Measurements from ENCODE around the gene DLG4.
A peak's percentile ranks its signal among the peaks of the same experiment; 100 is the strongest.

DLG4 gene

GRCh38 chr17:7139400-7139799, 80.2 kb downstream of the DLG4 start:
- no peak overlapping the region for H3K9ac ChIP-seq
- no peaks in the 10 kb centered on the region for H3K27me3 ChIP-seq (ENCODE audit: control insufficient read depth, insufficient read depth, low read length)
- H3K36me3 ChIP-seq (ENCODE audit: control insufficient read depth, insufficient read depth, low read length) = no peaks in the 10 kb centered on the region
- no peaks in the 10 kb centered on the region for H3K9me3 ChIP-seq (ENCODE audit: control insufficient read depth, low read length)
- peak overlapping the region; percentile 29 for H3K27ac ChIP-seq
- peaks cover 41% of the 10 kb centered on the region for H3K4me1 ChIP-seq
- no peak overlapping the region for H3K4me3 ChIP-seq (ENCODE audit: low read depth, low read length)
- TF ChIP-seq CTCF (IDR thresholded peaks at IDR 0.05) = no peak
- H3K79me2 ChIP-seq = no peaks in the 10 kb centered on the region
- H3K4me2 ChIP-seq (ENCODE audit: low read length) = no peak overlapping the region
- peak overlapping the region; percentile 61 for H2AFZ ChIP-seq

GRCh38 chr17:7138800-7139381, 80.7 kb downstream of the DLG4 start:
- Histone ChIP-seq H3K27ac (no peak overlapping the region), H3K27me3 (ENCODE audit: control insufficient read depth, insufficient read depth, low read length) (no peaks in the 10 kb centered on the region), H3K4me3 (ENCODE audit: low read depth, low read length) (no peak overlapping the region), H3K9me3 (ENCODE audit: control insufficient read depth, low read length) (no peaks in the 10 kb centered on the region), H3K36me3 (ENCODE audit: control insufficient read depth, insufficient read depth, low read length) (no peaks in the 10 kb centered on the region), H3K9ac (no peak overlapping the region), H3K4me1 (peaks cover 41% of the 10 kb centered on the region), H2AFZ (peak overlapping the region; percentile 61), H3K79me2 (no peaks in the 10 kb centered on the region), H3K4me2 (ENCODE audit: low read length) (no peak overlapping the region)
- no peak for TF ChIP-seq CTCF (IDR thresholded peaks at IDR 0.05)

- H3K27ac ChIP-seq = no peak overlapping the region
- H3K4me1 ChIP-seq = peaks cover 32% of the 10 kb centered on the region
- peak overlapping the region; percentile 89 for H2AFZ ChIP-seq
- no peak overlapping the region for H3K4me3 ChIP-seq (ENCODE audit: low read depth, low read length)
- H3K36me3 ChIP-seq (ENCODE audit: control insufficient read depth, insufficient read depth, low read length) = no peaks in the 10 kb centered on the region
- no peak overlapping the region for H3K4me2 ChIP-seq (ENCODE audit: low read length)
- no peaks in the 10 kb centered on the region for H3K79me2 ChIP-seq
- no peak for TF ChIP-seq CTCF (IDR thresholded peaks at IDR 0.05)
- no peaks in the 10 kb centered on the region for H3K9me3 ChIP-seq (ENCODE audit: control insufficient read depth, low read length)
- no peaks in the 10 kb centered on the region for H3K27me3 ChIP-seq (ENCODE audit: control insufficient read depth, insufficient read depth, low read length)
- H3K9ac ChIP-seq = no peak overlapping the region
Observed at GRCh38 chr17:7137171-7137943, 82.3 kb downstream of the DLG4 start.
